Measurements from ENCODE around the gene FUT1.
"Not testable (repeated sequence)": the region's sequence is repeated elsewhere in the genome, so short reads cannot be mapped to it uniquely, and the experiment has no call there.

The FUT1 gene

GRCh38 chr19:48768171-48768753 is 15.8 kb upstream of the FUT1 start:
- not testable (repeated sequence) for DNase-seq

- DNase-seq = not testable (repeated sequence)
Measured at GRCh38 chr19:48765816-48766215, 13.4 kb upstream of the FUT1 start.

DNA sequence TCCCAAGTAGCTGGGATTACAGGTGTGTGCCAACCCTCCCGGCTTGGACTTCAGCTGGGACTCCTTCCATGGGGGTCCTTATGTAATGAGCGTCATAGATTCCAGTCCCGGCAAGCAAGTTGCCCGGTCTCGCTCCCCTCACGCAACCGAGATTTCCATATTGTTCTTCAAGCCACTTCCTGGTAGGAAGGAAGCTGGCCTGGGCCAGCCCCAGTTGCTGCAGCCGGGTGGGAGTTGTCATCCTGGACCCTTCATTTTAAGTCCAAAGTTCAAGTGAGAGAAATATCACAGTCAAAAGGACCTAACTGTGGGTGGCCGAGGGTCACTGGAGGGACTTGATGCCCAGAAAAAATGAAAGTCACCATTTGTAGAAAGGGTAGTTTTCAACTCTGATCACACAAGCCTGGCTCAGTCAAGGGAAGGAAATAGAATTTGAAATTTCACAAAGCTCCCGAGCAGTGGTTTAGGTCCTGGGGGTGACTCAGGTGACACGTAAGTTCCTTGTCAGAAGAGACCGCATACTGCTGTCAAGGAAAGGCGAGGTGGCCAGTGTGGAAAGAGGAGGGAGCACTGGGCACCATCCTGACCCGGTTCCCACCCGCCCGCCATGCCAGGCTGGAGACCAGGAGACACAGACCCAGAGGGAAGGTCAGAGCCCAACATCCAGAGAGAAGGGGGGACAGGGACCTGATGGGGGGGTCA is 8.2 kb upstream of the FUT1 start:
- DNase-seq = no peak

DNA sequence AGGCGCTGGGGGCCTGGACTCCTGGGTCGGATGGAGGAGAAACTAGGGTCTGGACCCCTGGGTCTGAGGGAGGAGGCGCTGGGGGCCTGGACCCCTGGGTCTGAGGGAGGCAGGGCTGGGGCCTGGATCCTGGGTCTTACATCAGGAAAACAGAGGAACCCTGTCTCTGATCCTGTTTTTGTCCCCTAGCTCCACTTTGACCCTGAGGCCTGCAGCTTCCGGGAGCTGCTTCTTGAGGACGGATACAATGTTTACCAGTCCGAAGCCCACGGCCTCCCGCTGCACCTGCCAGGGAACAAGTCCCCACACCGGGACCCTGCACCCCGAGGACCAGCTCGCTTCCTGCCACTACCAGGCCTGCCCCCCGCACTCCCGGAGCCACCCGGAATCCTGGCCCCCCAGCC is 5.3 kb upstream of the FUT1 start:
- no peak for DNase-seq

- DNase-seq = no peak
Measured at GRCh38 chr19:48757089-48757675, 4.7 kb upstream of the FUT1 start.

- DNase-seq = no peak
Measured at GRCh38 chr19:48756686-48757085, 4.2 kb upstream of the FUT1 start.

DNA sequence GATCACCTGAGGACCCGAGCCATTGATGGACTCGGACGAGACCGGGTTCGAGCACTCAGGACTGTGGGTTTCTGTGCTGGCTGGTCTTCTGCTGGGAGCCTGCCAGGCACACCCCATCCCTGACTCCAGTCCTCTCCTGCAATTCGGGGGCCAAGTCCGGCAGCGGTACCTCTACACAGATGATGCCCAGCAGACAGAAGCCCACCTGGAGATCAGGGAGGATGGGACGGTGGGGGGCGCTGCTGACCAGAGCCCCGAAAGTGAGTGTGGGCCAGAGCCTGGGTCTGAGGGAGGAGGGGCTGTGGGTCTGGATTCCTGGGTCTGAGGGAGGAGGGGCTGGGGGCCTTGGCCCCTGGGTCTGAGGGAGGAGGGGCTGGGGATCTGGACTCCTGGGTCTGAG is 3.8 kb upstream of the FUT1 start:
- no peak for DNase-seq

DNA sequence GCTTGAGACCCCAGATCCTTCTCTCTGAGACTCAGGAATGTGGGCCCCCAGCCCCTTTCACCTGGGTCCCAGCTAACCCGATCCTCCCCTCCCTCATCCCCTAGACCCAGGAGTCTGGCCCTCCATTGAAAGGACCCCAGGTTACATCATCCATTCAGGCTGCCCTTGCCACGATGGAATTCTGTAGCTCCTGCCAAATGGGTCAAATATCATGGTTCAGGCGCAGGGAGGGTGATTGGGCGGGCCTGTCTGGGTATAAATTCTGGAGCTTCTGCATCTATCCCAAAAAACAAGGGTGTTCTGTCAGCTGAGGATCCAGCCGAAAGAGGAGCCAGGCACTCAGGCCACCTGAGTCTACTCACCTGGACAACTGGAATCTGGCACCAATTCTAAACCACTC is 3.3 kb upstream of the FUT1 start:
- no peak for DNase-seq

DNA sequence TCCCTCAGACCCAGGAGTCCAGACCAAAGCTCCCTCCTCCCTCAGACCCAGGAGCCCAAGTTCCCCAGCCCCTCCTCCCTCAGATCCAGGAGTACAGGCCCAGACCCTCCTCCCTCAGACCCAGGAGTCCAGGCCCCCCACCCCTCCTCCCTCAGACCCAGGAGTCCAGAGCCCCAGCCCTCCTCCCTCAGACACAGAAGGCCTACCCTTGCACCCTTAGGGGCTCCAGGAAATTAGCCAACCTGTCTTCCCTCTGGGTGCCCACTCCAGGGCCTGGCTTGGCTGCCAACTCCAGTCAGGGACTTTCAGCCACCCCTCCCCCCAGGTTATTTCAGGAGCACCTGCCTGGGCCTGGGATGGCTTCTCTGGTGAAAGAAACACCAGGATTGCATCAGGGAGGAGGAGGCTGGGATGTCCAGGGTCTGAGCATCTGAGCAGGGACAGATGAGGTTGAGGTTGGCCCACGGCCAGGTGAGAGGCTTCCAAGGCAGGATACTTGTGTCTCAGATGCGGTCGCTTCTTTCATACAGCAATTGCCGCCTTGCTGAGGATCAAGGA is 2.7 kb upstream of the FUT1 start, which contains the start of gene FGF21:
FGF21 (plus strand) TSS at position 441 of the 558 bp plus-strand sequence. CDS start 713 bp downstream, outside the sequence.
- peak; percentile 35 for DNase-seq

DNA sequence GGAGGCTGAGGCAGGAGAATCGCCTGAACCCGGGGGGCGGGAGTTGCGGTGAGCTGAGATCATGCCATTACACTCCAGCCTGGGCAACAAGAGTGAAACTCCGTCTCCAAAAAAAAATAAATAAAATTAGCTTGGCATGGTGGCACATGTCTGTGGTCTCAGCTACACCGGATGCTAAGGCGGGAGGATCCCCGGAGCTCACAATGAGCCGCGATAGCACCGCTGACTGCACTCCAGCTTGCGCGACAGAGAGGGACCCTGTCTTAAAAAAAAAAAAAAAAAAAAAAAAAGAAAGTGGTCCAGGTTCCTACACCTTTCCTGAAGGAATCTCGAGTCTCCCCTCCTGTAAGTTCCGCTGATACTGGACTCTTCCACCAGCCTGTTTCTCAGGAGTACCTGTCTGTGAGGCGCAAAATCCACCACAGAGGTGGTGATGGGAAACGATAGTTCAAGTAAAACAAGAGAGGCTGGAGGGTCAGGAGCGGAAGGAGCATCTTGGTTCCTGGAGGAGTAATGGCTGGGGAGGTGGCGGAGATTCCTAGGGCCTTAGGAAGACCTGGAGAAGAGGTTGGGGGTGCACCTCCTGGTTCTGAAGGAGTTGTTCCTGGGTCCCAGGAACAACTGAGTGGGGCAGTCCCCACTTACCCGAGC is 471 bp downstream of the FUT1 start:
- no peak for DNase-seq

- DNase-seq = no peak
Measured at GRCh38 chr19:48750771-48751504, 1.5 kb downstream of the FUT1 start.

GRCh38 chr19:48750351-48750750 is 2.1 kb downstream of the FUT1 start:
- no peak for DNase-seq

DNA sequence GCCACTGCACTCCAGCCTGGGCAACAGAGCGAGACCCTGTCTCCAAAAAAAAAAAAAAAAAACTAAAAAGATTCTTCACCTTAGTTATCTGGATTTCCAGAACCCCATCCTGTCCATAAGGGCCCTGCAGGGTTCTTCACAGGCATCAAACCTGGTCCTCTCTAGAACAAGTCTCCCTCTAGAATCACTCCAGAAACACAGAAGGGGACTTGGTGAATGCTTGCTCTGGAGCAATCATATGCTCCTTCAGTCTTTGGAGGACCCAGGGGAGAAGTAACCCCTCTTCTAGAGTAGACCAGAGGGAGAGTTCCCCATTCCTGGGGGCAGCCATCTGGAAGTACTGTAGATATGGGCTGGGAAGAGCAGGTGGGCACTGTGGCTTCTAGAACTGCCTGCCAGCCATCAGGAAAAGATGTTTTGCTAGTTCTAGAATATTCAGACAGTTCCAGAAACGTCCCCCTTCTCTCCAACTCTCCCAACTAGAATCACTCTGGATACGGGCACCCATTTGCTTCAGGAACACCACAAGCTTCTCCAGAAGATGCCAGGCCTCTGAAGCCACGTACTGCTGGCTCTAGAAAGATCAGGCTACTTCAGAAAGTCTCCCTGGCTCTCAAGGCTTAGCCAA is 2.8 kb downstream of the FUT1 start:
- no peak for DNase-seq

- DNase-seq = peak; percentile 90
Measured at GRCh38 chr19:48746738-48747575, 5.5 kb downstream of the FUT1 start, which contains the start of gene IZUMO1. Gene IZUMO1, minus strand, starts transcription at chr19:48746909. Its CDS starts 1,050 bp downstream, at chr19:48745859.

- no peak for DNase-seq
Measured at GRCh38 chr19:48746110-48746509, 6.3 kb downstream of the FUT1 start.

DNA sequence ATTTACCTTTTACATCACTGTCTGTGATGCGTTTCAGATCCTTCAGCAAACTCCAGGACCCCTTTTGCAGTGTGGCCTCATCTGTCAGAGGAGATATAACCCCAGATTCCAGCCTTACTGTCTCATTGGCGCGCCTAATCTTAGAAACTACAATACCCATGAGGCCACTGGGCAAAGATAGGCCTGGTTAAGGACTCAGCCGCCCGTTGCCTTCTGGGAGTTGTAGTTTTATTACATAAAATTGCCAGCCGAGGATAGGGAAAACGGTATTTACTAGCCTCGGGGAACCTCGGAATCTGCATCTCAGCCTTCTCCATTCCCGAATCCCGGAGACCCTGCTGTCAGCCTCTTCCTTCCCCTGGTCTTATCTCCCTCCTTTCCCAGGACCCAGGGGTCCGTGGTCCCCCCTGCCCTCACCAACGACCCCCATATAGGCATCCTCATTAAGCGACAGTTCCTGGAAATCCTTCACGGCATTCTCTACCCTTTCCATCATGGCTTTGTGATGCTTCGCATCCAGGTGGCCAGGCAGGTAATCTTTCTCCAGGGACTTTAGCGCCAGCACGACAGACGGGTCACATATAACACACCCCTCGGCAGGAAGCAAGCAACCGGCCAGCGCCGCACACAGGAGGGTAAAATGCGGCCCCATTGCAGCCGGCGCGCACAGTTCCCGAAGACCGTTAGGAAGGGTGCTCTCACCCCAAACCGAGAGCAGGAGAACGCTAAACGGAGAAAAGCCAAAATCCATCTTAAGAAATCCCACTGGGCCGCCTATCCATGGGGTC is 7.0 kb downstream of the FUT1 start:
- peak; percentile 61 for DNase-seq

- DNase-seq = no peak
Measured at GRCh38 chr19:48742096-48742495, 10.3 kb downstream of the FUT1 start.

GRCh38 chr19:48741129-48741999 is 11.1 kb downstream of the FUT1 start:
- no peak for DNase-seq

Measured in fibroblast of skin of right biceps (primary cell).